ENCODE results near the gene DOHH.

- TF ChIP-seq CTCF (IDR thresholded peaks at IDR 0.05), result peak in 2 of 3 donors; percentile 21 to 28
- no peak for TF ChIP-seq POLR2AphosphoS5 (IDR thresholded peaks at IDR 0.05)
Observed at GRCh38 chr19:3520166-3521103, 20.0 kb upstream of the DOHH start.
